A673 (cell line): ENCODE data around the gene PROCR. TPM values are rescaled to one million over a fixed set of nuclear protein-coding genes. Genes with fewer than 3 reads are reported as not detected.

Source experiments
- BruUV-seq: library from RNA; stranded (reverse); fragments of 400-500 nt; replicated peaks from 2 replicates; lab custom pipeline; 2021; lab: Mats Ljungman, UMichigan
- CTCF ChIA-PET: fragments of 300-600 bp; sonication (Branson Sonifier 250); formaldehyde crosslinking; loops from one replicate; lab custom pipeline; 2022; ENCODE audit warnings: antibody characterized with exemption; lab: Charles Lee
- POLR2A ChIA-PET: fragments of 300-600 bp; sonication (Branson Sonifier 250); formaldehyde crosslinking; loops from one replicate; lab custom pipeline; 2022; ENCODE audit warnings: antibody characterized with exemption; ENCODE audit not compliant: low non-redundant PET; lab: Charles Lee
- DNase-seq: peaks from one replicate; pipeline ENCODE4 v3.0.0-alpha.2; 2015; ENCODE audit warnings: low spot score
- H3K27ac ChIP-seq: fragments of 200-600 bp; sonication (generic); 2 replicates; pipeline ENCODE4 v1.5.1; 2016; ENCODE audit warnings: mixed run types, low read depth, mild to moderate bottlenecking, mixed read lengths, antibody characterized with exemption, low read length; ENCODE audit not compliant: poor library complexity, severe bottlenecking
- H3K27me3 ChIP-seq: fragments of 200-600 bp; sonication (generic); replicated peaks from 2 replicates; pipeline ENCODE4 v1.6.1; 2017; ENCODE audit warnings: mixed run types, low read depth, mild to moderate bottlenecking, mixed read lengths, antibody characterized with exemption, low read length; ENCODE audit not compliant: insufficient read depth, poor library complexity
- H3K36me3 ChIP-seq: fragments of 200-600 bp; sonication (generic); 2 replicates; pipeline ENCODE4 v1.6.1; 2016; ENCODE audit warnings: mixed run types, mild to moderate bottlenecking, mixed read lengths, antibody characterized with exemption, low read length; ENCODE audit not compliant: insufficient read depth, poor library complexity, severe bottlenecking
- H3K4me1 ChIP-seq: fragments of 200-600 bp; sonication (generic); 2 replicates; pipeline ENCODE4 v1.6.1; 2017; ENCODE audit warnings: mixed run types, mild to moderate bottlenecking, mixed read lengths, antibody characterized with exemption, low read length; ENCODE audit not compliant: insufficient read depth, poor library complexity, severe bottlenecking
- H3K4me3 ChIP-seq: fragments of 200-600 bp; sonication (generic); 2 replicates; pipeline ENCODE4 v1.5.1; 2016; ENCODE audit warnings: low read depth, mixed run types, mild to moderate bottlenecking, mixed read lengths, low read length; ENCODE audit not compliant: poor library complexity, severe bottlenecking
- H3K9me3 ChIP-seq: fragments of 200-600 bp; sonication (generic); 2 replicates; pipeline ENCODE4 v1.6.1; 2016; ENCODE audit warnings: mixed run types, low read depth, mild to moderate bottlenecking, mixed read lengths, antibody characterized with exemption, low read length; ENCODE audit not compliant: poor library complexity, severe bottlenecking
- CTCF ChIP-seq: fragments of 300-800, 200-600 bp; sonication (generic); conservative IDR thresholded peaks from 2 replicates; pipeline ENCODE4 v1.5.1; 2017; ENCODE audit warnings: low read depth, mild to moderate bottlenecking, antibody characterized with exemption, low read length, moderate library complexity, mixed read lengths
- EZH2 ChIP-seq: fragments of 200-600 bp; sonication (generic); IDR thresholded peaks from 2 replicates; pipeline ENCODE4 v1.6.1; 2017; ENCODE audit warnings: borderline replicate concordance, low read depth, mild to moderate bottlenecking, mixed read lengths, antibody characterized with exemption, low read length; ENCODE audit not compliant: poor library complexity, severe bottlenecking
- intact Hi-C: fragments of 100-400 bp; cut with micrococcal nuclease; formaldehyde crosslinking; loops from one replicate; pipeline ENCODE4 v1.10.0; 2022; ENCODE audit not compliant: unreplicated experiment
- total RNA-seq: library from RNA; stranded (reverse); gene quantifications from 2 replicates; pipeline ENCODE4 v1.2.3, GENCODE V29; 2021

The PROCR gene
- total RNA-seq, 1 experiment from 2014 or later: 0.58 TPM

GRCh38 chr20:35216541-35216940 lies 44.7 kb downstream of the PROCR start:
- Histone ChIP-seq H3K4me3 (no peak overlapping the region), H3K9me3 (no peaks in the 10 kb centered on the region), H3K4me1 (no peaks in the 10 kb centered on the region), H3K36me3 (no peaks in the 10 kb centered on the region), H3K27ac (no peak overlapping the region), H3K27me3 (peaks cover 7% of the 10 kb centered on the region)
- CTCF ChIA-PET: interaction anchor here (0.7 kb wide), 1 partner anchor 59 kb away, joined by 3 read pairs; no protein-coding TSS in a partner anchor
- DNase-seq: no peak
- TF ChIP-seq EZH2 (no peak), CTCF (no peak)
- intact Hi-C loops: no loop called here
- BruUV-seq: no TSS peak
- POLR2A ChIA-PET: no interaction called here

- H3K4me3 ChIP-seq: no peak overlapping the region
- H3K27ac ChIP-seq: no peak overlapping the region
- no TSS peak for BruUV-seq
- no peak for DNase-seq
- CTCF ChIA-PET: interaction anchor here (0.6 kb wide), 1 partner anchor 351 kb away, joined by 3 read pairs; the partner anchor contains the start of gene GGT7
- peaks cover 45% of the 10 kb centered on the region for H3K27me3 ChIP-seq
- no peaks in the 10 kb centered on the region for H3K36me3 ChIP-seq
- TF ChIP-seq EZH2 (no peak), CTCF (no peak)
- no peaks in the 10 kb centered on the region for H3K4me1 ChIP-seq
- POLR2A ChIA-PET: no interaction called here
- intact Hi-C loops: no loop called here
- H3K9me3 ChIP-seq: no peaks in the 10 kb centered on the region
Observed at GRCh38 chr20:35223941-35224340, 52.1 kb downstream of the PROCR start.

GRCh38 chr20:35224536-35224935 lies 52.7 kb downstream of the PROCR start:
- DNase-seq: no peak
- BruUV-seq: no TSS peak
- peaks cover 50% of the 10 kb centered on the region for H3K27me3 ChIP-seq
- no peaks in the 10 kb centered on the region for H3K36me3 ChIP-seq
- H3K4me3 ChIP-seq: no peak overlapping the region
- H3K4me1 ChIP-seq: no peaks in the 10 kb centered on the region
- ChIA-PET CTCF (interaction anchor here (0.6 kb wide), 1 partner anchor 56 kb away, joined by 7 read pairs; no protein-coding TSS in a partner anchor), POLR2A (no interaction called here)
- no peak for TF ChIP-seq EZH2
- no peak for TF ChIP-seq CTCF
- H3K9me3 ChIP-seq: no peaks in the 10 kb centered on the region
- no peak overlapping the region for H3K27ac ChIP-seq
- intact Hi-C loops: no loop called here
